ENCODE measurements around the gene PDK3.

DNA sequence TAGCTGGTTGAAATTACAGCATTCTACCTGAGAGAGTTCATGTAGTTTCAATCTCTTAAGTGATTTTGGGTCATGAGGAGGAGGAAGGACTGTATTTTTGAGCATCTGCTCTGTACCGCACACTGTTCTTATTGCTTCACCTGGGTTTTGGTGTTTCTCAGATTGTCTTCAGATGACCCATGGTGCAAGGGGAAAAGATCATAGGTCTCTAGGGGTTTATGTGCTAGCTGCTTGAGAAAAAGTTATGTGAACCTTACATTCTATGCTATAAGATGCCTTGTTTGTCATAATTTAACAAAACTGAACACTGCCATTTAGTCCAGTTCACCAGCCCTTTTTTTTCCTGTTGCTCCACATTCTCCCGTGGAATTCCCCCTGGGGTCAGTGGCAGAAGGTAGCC lies 60.4 kb downstream of the PDK3 start:
- TF ChIP-seq, protein P1, sequence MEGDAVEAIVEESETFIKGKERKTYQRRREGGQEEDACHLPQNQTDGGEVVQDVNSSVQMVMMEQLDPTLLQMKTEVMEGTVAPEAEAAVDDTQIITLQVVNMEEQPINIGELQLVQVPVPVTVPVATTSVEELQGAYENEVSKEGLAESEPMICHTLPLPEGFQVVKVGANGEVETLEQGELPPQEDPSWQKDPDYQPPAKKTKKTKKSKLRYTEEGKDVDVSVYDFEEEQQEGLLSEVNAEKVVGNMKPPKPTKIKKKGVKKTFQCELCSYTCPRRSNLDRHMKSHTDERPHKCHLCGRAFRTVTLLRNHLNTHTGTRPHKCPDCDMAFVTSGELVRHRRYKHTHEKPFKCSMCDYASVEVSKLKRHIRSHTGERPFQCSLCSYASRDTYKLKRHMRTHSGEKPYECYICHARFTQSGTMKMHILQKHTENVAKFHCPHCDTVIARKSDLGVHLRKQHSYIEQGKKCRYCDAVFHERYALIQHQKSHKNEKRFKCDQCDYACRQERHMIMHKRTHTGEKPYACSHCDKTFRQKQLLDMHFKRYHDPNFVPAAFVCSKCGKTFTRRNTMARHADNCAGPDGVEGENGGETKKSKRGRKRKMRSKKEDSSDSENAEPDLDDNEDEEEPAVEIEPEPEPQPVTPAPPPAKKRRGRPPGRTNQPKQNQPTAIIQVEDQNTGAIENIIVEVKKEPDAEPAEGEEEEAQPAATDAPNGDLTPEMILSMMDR (conservative IDR thresholded peaks at IDR 0.05; ENCODE audit: low read length): no peak
- TF ChIP-seq EZH2phosphoT487 (IDR thresholded peaks at IDR 0.05; ENCODE audit: borderline replicate concordance, low read depth, low read length): no peak
